AG04450 (cell line): Measurements from ENCODE around the gene WDR76. TPM values are rescaled to one million over a fixed set of nuclear protein-coding genes. Genes with fewer than 3 reads are reported as not detected.
"Not testable (repeated sequence)": the region's sequence is repeated elsewhere in the genome, so short reads cannot be mapped to it uniquely, and the experiment has no call there.

Experiments used
- CTCF ChIA-PET: fragments of 300-600, 350-600 bp; formaldehyde crosslinking; extraction: SDS; loops from one replicate; lab custom pipeline; 2022; ENCODE audit warnings: antibody characterized with exemption, inconsistent platforms; lab: Charles Lee
- POLR2A ChIA-PET: fragments of 350-600 bp; formaldehyde crosslinking; extraction: SDS; loops from one replicate; lab custom pipeline; 2021; ENCODE audit warnings: antibody characterized with exemption, inconsistent platforms; lab: Yijun Ruan, JAX
- DNase-seq: peaks from one replicate; pipeline ENCODE4 v3.0.0-alpha.2; 2011; ENCODE audit warnings: low read depth, low spot score
- H3K27ac ChIP-seq: one replicate; pipeline ENCODE4 v1.5.1; 2012; ENCODE audit warnings: low read depth, low read length, control low read depth
- H3K27me3 ChIP-seq: one replicate; pipeline ENCODE4 v1.6.0; 2012; ENCODE audit warnings: low read length; ENCODE audit not compliant: control insufficient read depth, insufficient read depth
- H3K4me3 ChIP-seq: 2 replicates; pipeline ENCODE4 v1.5.1; 2011; ENCODE audit warnings: mild to moderate bottlenecking, low read depth, low read length, control low read depth
- H3K9me3 ChIP-seq: 2 replicates; pipeline ENCODE4 v1.5.1; 2012; ENCODE audit warnings: low read length; ENCODE audit not compliant: control insufficient read depth, insufficient read depth
- polyA plus RNA-seq: library from polyadenylated mRNA; depleted of rRNA; stranded (reverse); fragments of >200 nt; gene quantifications from 2 replicates; pipeline ENCODE4 v1.2.3, GENCODE V29; 2011
- TF ChIP-seq, protein P1 (sequence below): IDR thresholded peaks from 2 replicates; pipeline ENCODE4 v1.5.1; 2011; ENCODE audit warnings: low read depth, low read length, control low read depth, inconsistent platforms

The WDR76 gene
- polyA plus RNA-seq, 1 experiment = 6.7 TPM

GRCh38 chr15:43831519-43832052, 4.8 kb downstream of the WDR76 start:
- H3K4me3 ChIP-seq, H3K27ac ChIP-seq, H3K27me3 ChIP-seq, H3K9me3 ChIP-seq, DNase-seq, POLR2A ChIA-PET: not testable (repeated sequence)
- CTCF ChIA-PET = interaction anchor here (0.5 to 0.7 kb wide), 2 partner anchors 96 to 410 kb away, joined by 4 read pairs; no protein-coding TSS in a partner anchor

DNA sequence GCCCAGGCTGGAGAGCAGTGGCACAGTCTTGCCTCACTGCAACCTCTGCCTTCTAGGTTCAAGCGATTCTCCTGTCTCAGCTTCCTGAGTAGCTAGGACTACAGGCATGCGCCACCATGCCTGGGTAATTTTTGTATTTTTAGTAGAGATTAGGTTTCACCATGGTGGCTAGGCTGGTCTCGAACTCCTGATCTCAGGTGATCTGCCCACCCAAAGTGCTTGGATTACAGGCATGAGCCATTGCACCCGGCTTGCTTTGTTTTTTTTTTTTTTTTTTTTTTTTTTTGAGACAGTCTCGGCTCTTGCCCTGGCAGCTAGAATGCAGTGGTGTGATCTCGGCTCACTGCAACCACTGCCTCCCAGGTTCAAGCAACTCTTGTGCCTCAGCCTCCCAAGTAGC, 5.7 kb downstream of the WDR76 start:
- not testable (repeated sequence) for H3K27me3 ChIP-seq, H3K27ac ChIP-seq, H3K9me3 ChIP-seq, H3K4me3 ChIP-seq, DNase-seq
- CTCF ChIA-PET = interaction anchor here (0.5 to 0.7 kb wide), 2 partner anchors 38 to 97 kb away, joined by 4 to 5 read pairs; no protein-coding TSS in a partner anchor
- POLR2A ChIA-PET = interaction anchor here (0.7 kb wide), 1 partner anchor 19 kb away, joined by 5 read pairs; no protein-coding TSS in a partner anchor

DNA sequence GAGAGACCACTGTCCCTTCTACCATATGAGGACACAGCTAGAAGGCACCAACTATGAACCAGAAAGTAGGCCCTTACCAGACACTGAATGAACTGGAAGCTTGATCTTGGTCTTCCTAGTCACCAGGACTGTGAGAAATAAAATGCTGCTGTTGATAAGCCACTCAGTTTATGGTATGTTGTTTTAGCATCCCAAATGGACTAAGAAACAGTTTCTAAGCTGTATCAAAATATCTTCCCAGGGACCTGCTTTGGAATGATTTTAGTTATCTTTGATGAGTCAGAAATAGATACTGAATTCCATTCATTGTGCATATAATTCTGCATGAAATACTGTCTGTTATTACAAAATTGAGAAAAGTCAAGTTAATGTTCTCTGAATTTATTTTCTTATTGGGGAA, 18.6 kb downstream of the WDR76 start:
- Histone ChIP-seq H3K4me3 (no peak overlapping the region), H3K27ac (no peak overlapping the region), H3K27me3 (no peaks in the 10 kb centered on the region), H3K9me3 (no peaks in the 10 kb centered on the region)
- TF ChIP-seq, protein P1, sequence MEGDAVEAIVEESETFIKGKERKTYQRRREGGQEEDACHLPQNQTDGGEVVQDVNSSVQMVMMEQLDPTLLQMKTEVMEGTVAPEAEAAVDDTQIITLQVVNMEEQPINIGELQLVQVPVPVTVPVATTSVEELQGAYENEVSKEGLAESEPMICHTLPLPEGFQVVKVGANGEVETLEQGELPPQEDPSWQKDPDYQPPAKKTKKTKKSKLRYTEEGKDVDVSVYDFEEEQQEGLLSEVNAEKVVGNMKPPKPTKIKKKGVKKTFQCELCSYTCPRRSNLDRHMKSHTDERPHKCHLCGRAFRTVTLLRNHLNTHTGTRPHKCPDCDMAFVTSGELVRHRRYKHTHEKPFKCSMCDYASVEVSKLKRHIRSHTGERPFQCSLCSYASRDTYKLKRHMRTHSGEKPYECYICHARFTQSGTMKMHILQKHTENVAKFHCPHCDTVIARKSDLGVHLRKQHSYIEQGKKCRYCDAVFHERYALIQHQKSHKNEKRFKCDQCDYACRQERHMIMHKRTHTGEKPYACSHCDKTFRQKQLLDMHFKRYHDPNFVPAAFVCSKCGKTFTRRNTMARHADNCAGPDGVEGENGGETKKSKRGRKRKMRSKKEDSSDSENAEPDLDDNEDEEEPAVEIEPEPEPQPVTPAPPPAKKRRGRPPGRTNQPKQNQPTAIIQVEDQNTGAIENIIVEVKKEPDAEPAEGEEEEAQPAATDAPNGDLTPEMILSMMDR = no peak
- POLR2A ChIA-PET = no interaction called here
- CTCF ChIA-PET = no interaction called here
- no peak for DNase-seq

DNA sequence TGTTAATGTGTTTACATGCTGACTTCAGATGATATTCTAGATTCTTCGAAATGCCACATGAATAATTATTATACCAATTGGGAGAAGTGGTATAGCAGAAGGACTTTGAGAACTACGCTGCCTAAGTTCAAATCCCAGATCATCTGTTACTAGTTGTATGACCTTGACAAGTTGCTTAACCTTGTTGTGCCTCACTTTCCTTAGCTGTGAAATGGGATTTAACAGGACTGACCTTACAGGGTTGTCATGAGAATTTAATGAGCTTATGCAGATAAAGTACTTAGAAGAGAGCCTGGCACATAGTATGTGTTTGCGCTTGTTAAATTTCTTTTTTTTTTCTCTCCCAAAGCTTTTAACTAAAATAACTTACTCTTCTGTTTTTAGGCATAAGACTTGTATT, 24.4 kb downstream of the WDR76 start:
- Histone ChIP-seq H3K4me3 (no peak overlapping the region), H3K27me3 (no peaks in the 10 kb centered on the region), H3K27ac (no peak overlapping the region), H3K9me3 (no peaks in the 10 kb centered on the region)
- ChIA-PET POLR2A (no interaction called here), CTCF (interaction anchor here (1.7 kb wide), 1 partner anchor 21 kb away, joined by 6 read pairs; no protein-coding TSS in a partner anchor)
- DNase-seq = no peak
- TF ChIP-seq, protein P1 = no peak

- CTCF ChIA-PET = no interaction called here
- TF ChIP-seq, protein P1 = no peak
- no peak overlapping the region for H3K27ac ChIP-seq
- no peak for DNase-seq
- H3K27me3 ChIP-seq = no peaks in the 10 kb centered on the region
- POLR2A ChIA-PET = no interaction called here
- H3K4me3 ChIP-seq = no peak overlapping the region
- no peaks in the 10 kb centered on the region for H3K9me3 ChIP-seq
These were observed 25.8 kb downstream of the WDR76 start for GRCh38 chr15:43852607-43853006.

GRCh38 chr15:43854801-43855200, 28.0 kb downstream of the WDR76 start:
- Histone ChIP-seq H3K27ac (no peak overlapping the region), H3K4me3 (no peak overlapping the region), H3K9me3 (no peaks in the 10 kb centered on the region), H3K27me3 (no peaks in the 10 kb centered on the region)
- DNase-seq = no peak
- TF ChIP-seq, protein P1 = no peak
- POLR2A ChIA-PET = no interaction called here
- CTCF ChIA-PET = no interaction called here
